Skeletal muscle satellite cell (primary cell): ENCODE data around the gene TSFM.
A peak's percentile ranks its signal among the peaks of the same experiment; 100 is the strongest.

Experiments
- H3K27me3 ChIP-seq: 2 replicates; pipeline ENCODE4 v1.7.0; 2013; ENCODE audit warnings: low read length; ENCODE audit not compliant: control insufficient read depth, insufficient read depth
- H3K36me3 ChIP-seq: 2 replicates; pipeline ENCODE4 v1.7.0; 2013; ENCODE audit warnings: mild to moderate bottlenecking, control low read depth, low read length; ENCODE audit not compliant: insufficient read depth
- H3K4me1 ChIP-seq: 2 replicates; pipeline ENCODE4 v1.7.0; 2013; ENCODE audit warnings: low read length; ENCODE audit not compliant: control insufficient read depth, insufficient read depth
- H3K4me2 ChIP-seq: 2 replicates; pipeline ENCODE4 v1.7.0; 2013; ENCODE audit warnings: mild to moderate bottlenecking, low read length
- H3K4me3 ChIP-seq: 2 replicates; pipeline ENCODE4 v1.7.0; 2013; ENCODE audit warnings: low read length
- H3K9ac ChIP-seq: 2 replicates; pipeline ENCODE4 v1.7.0; 2013; ENCODE audit warnings: mild to moderate bottlenecking, low read depth, low read length, moderate library complexity
- H3K9me3 ChIP-seq: replicated peaks from 2 replicates; pipeline ENCODE4 v1.7.0; 2013; ENCODE audit warnings: mild to moderate bottlenecking, control low read depth, low read length

Gene TSFM

GRCh38 chr12:57757771-57758170 lies 24.8 kb upstream of the TSFM start:
- Histone ChIP-seq H3K36me3 (no peaks in the 10 kb centered on the region), H3K4me1 (peaks cover 7% of the 10 kb centered on the region), H3K9ac (no peak overlapping the region), H3K4me3 (no peak overlapping the region), H3K4me2 (no peak overlapping the region), H3K27me3 (peaks cover 31% of the 10 kb centered on the region), H3K9me3 (no peaks in the 10 kb centered on the region)

GRCh38 chr12:57758552-57759359 lies 23.8 kb upstream of the TSFM start:
- H3K4me1 ChIP-seq, result peaks cover 4% of the 10 kb centered on the region
- H3K9me3 ChIP-seq, result no peaks in the 10 kb centered on the region
- no peaks in the 10 kb centered on the region for H3K36me3 ChIP-seq
- H3K4me2 ChIP-seq, result no peak overlapping the region
- H3K9ac ChIP-seq, result no peak overlapping the region
- H3K4me3 ChIP-seq, result no peak overlapping the region
- H3K27me3 ChIP-seq, result peaks cover 24% of the 10 kb centered on the region

- Histone ChIP-seq H3K36me3 (no peaks in the 10 kb centered on the region), H3K27me3 (peaks cover 24% of the 10 kb centered on the region), H3K9ac (no peak overlapping the region), H3K4me2 (no peak overlapping the region), H3K4me1 (peaks cover 4% of the 10 kb centered on the region), H3K9me3 (no peaks in the 10 kb centered on the region), H3K4me3 (no peak overlapping the region)
Observed at GRCh38 chr12:57759360-57759980, 23.1 kb upstream of the TSFM start.

GRCh38 chr12:57760347-57760982 lies 22.1 kb upstream of the TSFM start:
- no peak overlapping the region for H3K4me2 ChIP-seq
- peaks cover 12% of the 10 kb centered on the region for H3K4me1 ChIP-seq
- peaks cover 31% of the 10 kb centered on the region for H3K27me3 ChIP-seq
- H3K4me3 ChIP-seq, result no peak overlapping the region
- no peaks in the 10 kb centered on the region for H3K9me3 ChIP-seq
- H3K36me3 ChIP-seq, result no peaks in the 10 kb centered on the region
- H3K9ac ChIP-seq, result no peak overlapping the region

GRCh38 chr12:57761391-57761998 lies 21.1 kb upstream of the TSFM start:
- H3K4me3 ChIP-seq, result no peak overlapping the region

GRCh38 chr12:57762463-57762862 lies 20.1 kb upstream of the TSFM start:
- no peaks in the 10 kb centered on the region for H3K36me3 ChIP-seq
- no peaks in the 10 kb centered on the region for H3K9me3 ChIP-seq
- H3K4me1 ChIP-seq, result peaks cover 27% of the 10 kb centered on the region
- no peak overlapping the region for H3K4me3 ChIP-seq
- H3K9ac ChIP-seq, result no peak overlapping the region
- peaks cover 36% of the 10 kb centered on the region for H3K27me3 ChIP-seq
- H3K4me2 ChIP-seq, result no peak overlapping the region

More at GRCh38 chr12:57761391-57761998, 21.1 kb upstream of the TSFM start:
- H3K36me3 ChIP-seq, result no peaks in the 10 kb centered on the region
- H3K9me3 ChIP-seq, result no peaks in the 10 kb centered on the region
- peaks cover 32% of the 10 kb centered on the region for H3K27me3 ChIP-seq
- peaks cover 18% of the 10 kb centered on the region for H3K4me1 ChIP-seq
- H3K9ac ChIP-seq, result no peak overlapping the region
- no peak overlapping the region for H3K4me2 ChIP-seq

- peaks cover 36% of the 10 kb centered on the region for H3K27me3 ChIP-seq
Observed at GRCh38 chr12:57763881-57764661, 18.5 kb upstream of the TSFM start.

GRCh38 chr12:57764662-57765002 lies 18.0 kb upstream of the TSFM start:
- Histone ChIP-seq H3K4me2 (peak overlapping the region; percentile 69), H3K36me3 (peaks cover 8% of the 10 kb centered on the region), H3K4me3 (peak overlapping the region; percentile 50), H3K27me3 (peaks cover 36% of the 10 kb centered on the region), H3K9me3 (no peaks in the 10 kb centered on the region), H3K4me1 (peaks cover 27% of the 10 kb centered on the region), H3K9ac (no peak overlapping the region)

More at GRCh38 chr12:57763881-57764661, 18.5 kb upstream of the TSFM start:
- Histone ChIP-seq H3K9ac (no peak overlapping the region), H3K4me1 (peaks cover 27% of the 10 kb centered on the region), H3K36me3 (peaks cover 2% of the 10 kb centered on the region), H3K9me3 (no peaks in the 10 kb centered on the region), H3K4me2 (no peak overlapping the region), H3K4me3 (no peak overlapping the region)

GRCh38 chr12:57765003-57765697 lies 17.4 kb upstream of the TSFM start:
- Histone ChIP-seq H3K9me3 (no peaks in the 10 kb centered on the region), H3K4me2 (peak overlapping the region; percentile 69), H3K4me3 (peak overlapping the region; percentile 50), H3K36me3 (peaks cover 12% of the 10 kb centered on the region), H3K4me1 (peaks cover 27% of the 10 kb centered on the region), H3K9ac (no peak overlapping the region), H3K27me3 (peaks cover 36% of the 10 kb centered on the region)

- peak overlapping the region; percentile 50 for H3K4me3 ChIP-seq
- no peaks in the 10 kb centered on the region for H3K9me3 ChIP-seq
- H3K4me2 ChIP-seq, result peak overlapping the region; percentile 69
- peaks cover 29% of the 10 kb centered on the region for H3K4me1 ChIP-seq
- peaks cover 36% of the 10 kb centered on the region for H3K27me3 ChIP-seq
- no peak overlapping the region for H3K9ac ChIP-seq
- peaks cover 17% of the 10 kb centered on the region for H3K36me3 ChIP-seq
Observed at GRCh38 chr12:57765698-57766463, 16.7 kb upstream of the TSFM start.
